Measurements from ENCODE around the gene ARHGAP5. TPM values are rescaled to one million over a fixed set of nuclear protein-coding genes. Genes with fewer than 3 reads are reported as not detected.

The ARHGAP5 gene
- total and polyA plus RNA-seq, 2 donors (not counting 1 experiment from before 2014, with no cell fraction given) = 6.4 to 65.0 TPM

GRCh38 chr14:32070282-32070681 lies 6.8 kb upstream of the ARHGAP5 start:
- Histone ChIP-seq H3K9me3 (ENCODE audit: control extremely low read depth in 1 of 3, control insufficient read depth in 2 of 3, insufficient read depth in 1 of 3, low read length in 2 of 3) (no peaks in the 10 kb centered on the region), H3K4me2 (replicated peaks; ENCODE audit: low read depth, low read length, poor library complexity, severe bottlenecking) (no peak overlapping the region), H4K20me1 (ENCODE audit: control insufficient read depth, insufficient read depth, low read length, poor library complexity, severe bottlenecking) (no peaks in the 10 kb centered on the region), H3K9ac (ENCODE audit: low read length) (no peak overlapping the region), H3K27ac (ENCODE audit: low read length in 2 of 2) (no peak overlapping the region), H2AFZ (ENCODE audit: insufficient read depth, low read depth, low read length, poor library complexity, severe bottlenecking) (no peak overlapping the region), H3K36me3 (replicated peaks in 1 of 2; ENCODE audit: control extremely low read depth in 1 of 2, control insufficient read depth in 1 of 2, extremely low read depth in 1 of 2, insufficient read depth in 2 of 2, low read length in 1 of 2) (no peaks in the 10 kb centered on the region), H3K27me3 (replicated peaks in 1 of 4; ENCODE audit: control extremely low read depth in 1 of 4, control insufficient read depth in 3 of 4, insufficient read depth in 4 of 4, low read length in 3 of 4) (peaks cover 0 to 2% (median 0%) of the 10 kb centered on the region in 4 experiments), H3K4me1 (ENCODE audit: control insufficient read depth in 2 of 2, insufficient read depth in 2 of 2, low read length in 2 of 2) (no peaks in the 10 kb centered on the region), H3K79me2 (ENCODE audit: control insufficient read depth, insufficient read depth, low read length) (no peaks in the 10 kb centered on the region), H3K4me3 (ENCODE audit: control extremely low read depth in 1 of 5, extremely low read depth in 1 of 5, insufficient read depth in 1 of 5, low read depth in 2 of 5, low read length in 4 of 5) (no peak overlapping the region)
- ChIA-PET CTCF (interaction anchor here (1.1 to 11.0 kb wide), 6 partner anchors 25 to 560 kb away, joined by 3 to 303 read pairs (median 4); no protein-coding TSS in a partner anchor), POLR2A (no interaction called here)
- TF ChIP-seq EZH2 (IDR thresholded peaks at IDR 0.05; ENCODE audit: borderline replicate concordance, insufficient read depth, low read depth, low read length, poor library complexity, severe bottlenecking) (no peak), CTCF (IDR thresholded peaks at IDR 0.05) (no peak)
- Mint-ChIP-seq H3K27ac (no peak overlapping the region), H3K4me1 (peaks cover 1% of the 10 kb centered on the region), H3K27me3 (peaks cover 3% of the 10 kb centered on the region), H3K4me3 (no peak overlapping the region), H3K9me3 (ENCODE audit: insufficient read depth) (no peaks in the 10 kb centered on the region)
- no peak for ATAC-seq (ENCODE audit: low read depth)
- WGBS (ENCODE audit: insufficient coverage) = no CpG with 5 or more reads among the region's 3 CpGs
- intact Hi-C loops (cut with micrococcal nuclease) = loop anchor here (5.0 to 10.0 kb wide), 2 partner anchors 145 to 558 kb away; no protein-coding TSS in a partner anchor
- DNase-seq = no peak

- Mint-ChIP-seq H3K27me3 (no peaks in the 10 kb centered on the region), H3K9me3 (ENCODE audit: insufficient read depth) (no peaks in the 10 kb centered on the region), H3K4me1 (peaks cover 8% of the 10 kb centered on the region), H3K27ac (no peak overlapping the region), H3K4me3 (no peak overlapping the region)
- H3K4me3 ChIP-seq (ENCODE audit: control extremely low read depth in 1 of 5, extremely low read depth in 1 of 5, insufficient read depth in 1 of 5, low read depth in 2 of 5, low read length in 4 of 5) = no peak overlapping the region
- WGBS (ENCODE audit: insufficient coverage) = no CpG with 5 or more reads among the region's 1 CpG
- POLR2A ChIA-PET = no interaction called here
- ATAC-seq (ENCODE audit: low read depth) = no peak
- H2AFZ ChIP-seq (ENCODE audit: insufficient read depth, low read depth, low read length, poor library complexity, severe bottlenecking) = no peak overlapping the region
- no peak for DNase-seq
- intact Hi-C loops (cut with micrococcal nuclease) = loop anchor here (1.0 to 10.0 kb wide), 4 partner anchors 148 to 1046 kb away; partner anchors contain the start of gene STRN3
- H3K9ac ChIP-seq (ENCODE audit: low read length) = no peak overlapping the region
- H3K4me2 ChIP-seq (replicated peaks; ENCODE audit: low read depth, low read length, poor library complexity, severe bottlenecking) = no peak overlapping the region
- CTCF ChIA-PET = interaction anchor here (0.6 to 11.0 kb wide), 16 partner anchors 19 to 625 kb away, joined by 3 to 303 read pairs (median 4); partner anchors contain the start of gene RNU6-8
- H3K27ac ChIP-seq (ENCODE audit: low read length in 2 of 2) = no peak overlapping the region
- no peaks in the 10 kb centered on the region for H3K27me3 ChIP-seq (replicated peaks in 1 of 4; ENCODE audit: control extremely low read depth in 1 of 4, control insufficient read depth in 3 of 4, insufficient read depth in 4 of 4, low read length in 3 of 4)
- no peaks in the 10 kb centered on the region for H3K79me2 ChIP-seq (ENCODE audit: control insufficient read depth, insufficient read depth, low read length)
- H3K4me1 ChIP-seq (ENCODE audit: control insufficient read depth in 2 of 2, insufficient read depth in 2 of 2, low read length in 2 of 2) = peaks cover 2 to 7% of the 10 kb centered on the region in 2 donors
- no peak for TF ChIP-seq CTCF (IDR thresholded peaks at IDR 0.05)
- TF ChIP-seq EZH2 (IDR thresholded peaks at IDR 0.05; ENCODE audit: borderline replicate concordance, insufficient read depth, low read depth, low read length, poor library complexity, severe bottlenecking) = no peak
- H3K9me3 ChIP-seq (ENCODE audit: control extremely low read depth in 1 of 3, control insufficient read depth in 2 of 3, insufficient read depth in 1 of 3, low read length in 2 of 3) = no peaks in the 10 kb centered on the region
- H4K20me1 ChIP-seq (ENCODE audit: control insufficient read depth, insufficient read depth, low read length, poor library complexity, severe bottlenecking) = no peaks in the 10 kb centered on the region
- H3K36me3 ChIP-seq (replicated peaks in 1 of 2; ENCODE audit: control extremely low read depth in 1 of 2, control insufficient read depth in 1 of 2, extremely low read depth in 1 of 2, insufficient read depth in 2 of 2, low read length in 1 of 2) = no peaks in the 10 kb centered on the region
Observed at GRCh38 chr14:32072676-32073075, 4.4 kb upstream of the ARHGAP5 start.

Measured in B cell (primary cell).